ENCODE results near the gene ARHGDIA.

DNA sequence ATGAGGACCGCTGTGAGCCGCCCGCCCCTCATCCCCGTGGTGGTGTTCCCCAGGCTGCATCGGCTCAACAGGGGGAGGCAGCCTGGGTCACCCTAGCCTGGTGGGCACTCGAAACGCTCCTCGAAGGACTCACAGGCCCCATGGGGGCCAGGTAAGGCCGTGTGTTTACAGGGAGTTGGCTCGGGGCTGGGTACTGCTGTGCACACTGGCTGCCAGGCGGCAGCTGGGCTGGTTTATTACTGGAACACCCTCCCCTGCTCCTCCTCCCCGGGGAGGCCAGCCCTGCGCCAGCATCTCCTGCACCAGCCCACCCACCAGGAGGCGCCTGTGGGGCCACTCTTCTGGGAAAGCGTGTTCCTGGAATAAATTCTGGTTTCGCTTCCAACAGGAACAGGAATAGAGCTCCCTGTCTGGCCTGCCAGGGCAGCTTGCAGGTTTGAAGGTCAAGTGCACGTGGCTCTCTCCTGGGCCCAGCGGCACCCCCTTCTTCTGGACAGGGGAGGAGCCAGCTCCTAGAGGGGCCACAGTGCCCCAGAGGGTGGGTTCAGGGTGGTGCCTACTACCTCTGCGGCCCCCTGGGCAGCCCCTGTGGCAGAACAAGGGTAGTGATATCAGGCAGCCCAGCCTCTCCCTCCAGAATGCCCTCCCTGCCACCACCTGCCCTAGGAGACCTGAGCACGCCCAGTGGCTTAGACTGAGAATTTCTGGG, 49.4 kb downstream of the ARHGDIA start:
- TF ChIP-seq, protein P1, sequence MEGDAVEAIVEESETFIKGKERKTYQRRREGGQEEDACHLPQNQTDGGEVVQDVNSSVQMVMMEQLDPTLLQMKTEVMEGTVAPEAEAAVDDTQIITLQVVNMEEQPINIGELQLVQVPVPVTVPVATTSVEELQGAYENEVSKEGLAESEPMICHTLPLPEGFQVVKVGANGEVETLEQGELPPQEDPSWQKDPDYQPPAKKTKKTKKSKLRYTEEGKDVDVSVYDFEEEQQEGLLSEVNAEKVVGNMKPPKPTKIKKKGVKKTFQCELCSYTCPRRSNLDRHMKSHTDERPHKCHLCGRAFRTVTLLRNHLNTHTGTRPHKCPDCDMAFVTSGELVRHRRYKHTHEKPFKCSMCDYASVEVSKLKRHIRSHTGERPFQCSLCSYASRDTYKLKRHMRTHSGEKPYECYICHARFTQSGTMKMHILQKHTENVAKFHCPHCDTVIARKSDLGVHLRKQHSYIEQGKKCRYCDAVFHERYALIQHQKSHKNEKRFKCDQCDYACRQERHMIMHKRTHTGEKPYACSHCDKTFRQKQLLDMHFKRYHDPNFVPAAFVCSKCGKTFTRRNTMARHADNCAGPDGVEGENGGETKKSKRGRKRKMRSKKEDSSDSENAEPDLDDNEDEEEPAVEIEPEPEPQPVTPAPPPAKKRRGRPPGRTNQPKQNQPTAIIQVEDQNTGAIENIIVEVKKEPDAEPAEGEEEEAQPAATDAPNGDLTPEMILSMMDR (IDR thresholded peaks at IDR 0.05) = peak; percentile 58 to 79 (median 66)
- no peak for TF ChIP-seq POLR2A (IDR thresholded peaks at IDR 0.05)

Data from heart left ventricle (tissue), 13 donors.